Transverse colon (tissue), 4 donors: ENCODE results near the gene OR51L1. TPM values are rescaled to one million over a fixed set of nuclear protein-coding genes. Genes with fewer than 3 reads are reported as not detected.

Experiments used
- DNase-seq: peaks from one replicate; pipeline ENCODE4 v3.0.0-alpha.2; 2019
- H3K27ac ChIP-seq, 4 donors: fragments of 200-600 bp; sonication (generic); 2 replicates each; pipeline ENCODE4 v1.5.1; 2016 to 2018; ENCODE audit warnings: inconsistent platforms in 4 of 4
- H3K27me3 ChIP-seq: fragments of 200-600 bp; sonication (generic); 2 replicates; pipeline ENCODE4 v1.5.1; 2017; ENCODE audit warnings: inconsistent platforms
- H3K36me3 ChIP-seq, 4 donors: fragments of 200-600 bp; sonication (generic); 2 replicates each; pipeline ENCODE4 v1.5.1; 2017 to 2019; ENCODE audit warnings: inconsistent platforms in 4 of 4
- H3K4me1 ChIP-seq, 4 donors: fragments of 200-600 bp; sonication (generic); 2 replicates each; pipeline ENCODE4 v1.5.1; 2017 to 2020; ENCODE audit warnings: inconsistent platforms in 4 of 4
- H3K4me3 ChIP-seq, 4 donors: fragments of 200-600 bp; sonication (generic); 1 replicate in 1 of 4; 2 replicates in 3 of 4; pipeline versions ENCODE4 v1.5.1 to v1.6.1; 2017 to 2019; ENCODE audit warnings: inconsistent platforms in 4 of 4
- H3K9me3 ChIP-seq, 2 donors: fragments of 200-600 bp; sonication (generic); 2 replicates each; pipeline ENCODE4 v1.5.1; 2017 to 2019; ENCODE audit warnings: inconsistent platforms in 2 of 2
- EP300 ChIP-seq: sonication (generic); formaldehyde crosslinking; IDR thresholded peaks from one replicate; pipeline ENCODE4 v1.6.1; 2017; ENCODE audit warnings: antibody characterized with exemption, low read depth
- POLR2A ChIP-seq: fragments of 450-650 bp; IDR thresholded peaks from one replicate; pipeline ENCODE4 v1.6.1; 2016; ENCODE audit warnings: antibody characterized with exemption, mild to moderate bottlenecking, moderate library complexity
- POLR2AphosphoS5 ChIP-seq, 3 donors: sonication (generic); formaldehyde crosslinking; IDR thresholded peaks; one replicate each; pipeline ENCODE4 v1.6.1; 2016; ENCODE audit warnings: antibody characterized with exemption in 3 of 3
- WGBS, 2 donors: methylation state at CpG; one replicate each; pipeline ENCODE4 v1.1.5; 2018; ENCODE audit warnings: low coverage in 1 of 2; 5-methylcytosine and 5-hydroxymethylcytosine counted together
- in situ Hi-C, 4 donors: fragments of 200-750 bp; cut with MboI; loops; one replicate each; pipeline versions ENCODE4 v1.15.0 to v1.15.1; 2017; ENCODE audit warnings: low sequenced_read_pairs in 3 of 4, low pct_ligation_motif_present in 1 of 4, low pct_unique_long_range_greater_than_20kb in 1 of 4
- intact Hi-C: fragments of 100-400 bp; cut with DNase I; formaldehyde crosslinking; loops from one replicate; pipeline ENCODE4 v1.15.1; 2023; ENCODE audit warnings: low total_unique reads
- total RNA-seq, 4 donors: library from RNA; depleted of rRNA; stranded (reverse); fragments of >200 nt; gene quantifications; one replicate each; pipeline ENCODE4 v1.1.0, GENCODE V29; 2016
- TF ChIP-seq, protein P1 (sequence below), 5 experiments: fragments of 200-600 bp in 3 of 5; fragments of 450-650 bp in 2 of 5; sonication (generic) in 3 of 5; IDR thresholded peaks; 1 replicate in 2 of 5; 2 replicates in 3 of 5; pipeline ENCODE4 v1.5.1; 2016 to 2017; ENCODE audit warnings: antibody characterized with exemption in 5 of 5, inconsistent platforms in 3 of 5, mild to moderate bottlenecking in 2 of 5, moderate library complexity in 1 of 5

Gene OR51L1
- total RNA-seq, 4 donors from 2014 or later, result not detected

DNA sequence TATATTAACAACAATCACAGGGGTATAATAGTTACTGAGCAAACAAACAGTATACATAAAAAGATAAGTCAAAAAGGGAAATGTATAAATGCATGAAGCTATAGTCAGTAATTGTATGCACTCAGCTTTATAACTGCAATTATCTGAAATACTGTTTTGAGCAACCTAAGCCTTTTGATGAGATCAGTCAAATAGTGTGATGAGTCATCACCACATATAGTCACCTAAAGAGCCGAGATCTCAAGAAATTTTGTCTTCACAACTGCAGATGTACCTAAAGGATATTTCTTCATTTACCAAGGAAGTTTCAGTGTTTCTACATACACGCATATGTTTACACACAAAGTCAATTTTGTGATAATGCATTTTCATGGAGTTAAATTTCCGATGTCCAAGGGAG is 33.8 kb upstream of the OR51L1 start:
- Histone ChIP-seq H3K4me3 (no peak overlapping the region), H3K36me3 (no peaks in the 10 kb centered on the region), H3K27ac (no peak overlapping the region), H3K9me3 (no peaks in the 10 kb centered on the region), H3K27me3 (no peaks in the 10 kb centered on the region), H3K4me1 (no peaks in the 10 kb centered on the region)
- WGBS, 2 donors, result 47 to 57% methylated on average over 3 of the region's 3 CpGs
- in situ Hi-C loops (no loop called here), intact Hi-C loops (no loop called here)
- no peak for TF ChIP-seq POLR2AphosphoS5 (IDR thresholded peaks at IDR 0.05)
- TF ChIP-seq EP300, result no peak
- TF ChIP-seq, protein P1, sequence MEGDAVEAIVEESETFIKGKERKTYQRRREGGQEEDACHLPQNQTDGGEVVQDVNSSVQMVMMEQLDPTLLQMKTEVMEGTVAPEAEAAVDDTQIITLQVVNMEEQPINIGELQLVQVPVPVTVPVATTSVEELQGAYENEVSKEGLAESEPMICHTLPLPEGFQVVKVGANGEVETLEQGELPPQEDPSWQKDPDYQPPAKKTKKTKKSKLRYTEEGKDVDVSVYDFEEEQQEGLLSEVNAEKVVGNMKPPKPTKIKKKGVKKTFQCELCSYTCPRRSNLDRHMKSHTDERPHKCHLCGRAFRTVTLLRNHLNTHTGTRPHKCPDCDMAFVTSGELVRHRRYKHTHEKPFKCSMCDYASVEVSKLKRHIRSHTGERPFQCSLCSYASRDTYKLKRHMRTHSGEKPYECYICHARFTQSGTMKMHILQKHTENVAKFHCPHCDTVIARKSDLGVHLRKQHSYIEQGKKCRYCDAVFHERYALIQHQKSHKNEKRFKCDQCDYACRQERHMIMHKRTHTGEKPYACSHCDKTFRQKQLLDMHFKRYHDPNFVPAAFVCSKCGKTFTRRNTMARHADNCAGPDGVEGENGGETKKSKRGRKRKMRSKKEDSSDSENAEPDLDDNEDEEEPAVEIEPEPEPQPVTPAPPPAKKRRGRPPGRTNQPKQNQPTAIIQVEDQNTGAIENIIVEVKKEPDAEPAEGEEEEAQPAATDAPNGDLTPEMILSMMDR (IDR thresholded peaks at IDR 0.05), result no peak
- TF ChIP-seq POLR2A, result no peak
- no peak for DNase-seq

DNA sequence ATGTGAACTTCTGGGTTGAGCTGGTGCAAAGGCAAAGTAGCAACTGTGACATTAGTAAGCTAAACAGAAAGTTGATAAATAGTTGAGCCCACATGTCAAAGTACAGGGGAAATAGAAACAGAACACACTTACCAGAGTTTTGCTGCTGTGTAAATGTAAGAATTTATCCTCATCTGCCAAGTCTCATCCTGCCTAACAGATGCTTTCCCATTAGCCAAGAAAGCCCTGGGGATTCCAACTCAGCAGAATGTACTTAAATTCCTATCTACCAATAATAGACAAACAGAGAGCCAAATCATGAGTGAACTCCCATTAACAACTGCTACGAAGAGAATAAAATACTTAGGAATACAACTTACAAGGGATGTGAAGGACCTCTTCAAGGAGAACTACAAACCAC is 31.8 kb upstream of the OR51L1 start:
- Histone ChIP-seq H3K9me3 (no peaks in the 10 kb centered on the region), H3K4me3 (no peak overlapping the region), H3K27ac (no peak overlapping the region), H3K27me3 (no peaks in the 10 kb centered on the region), H3K4me1 (no peaks in the 10 kb centered on the region), H3K36me3 (no peaks in the 10 kb centered on the region)
- TF ChIP-seq POLR2AphosphoS5 (IDR thresholded peaks at IDR 0.05), result no peak
- TF ChIP-seq, protein P1 (IDR thresholded peaks at IDR 0.05), result no peak
- TF ChIP-seq EP300, result no peak
- no peak for TF ChIP-seq POLR2A
- intact Hi-C loops (no loop called here), in situ Hi-C loops (no loop called here)
- no peak for DNase-seq
- 73% methylated on average over 1 of the region's 1 CpG; no CpG with 5 or more reads in 1 of the 2 donors for WGBS, 2 donors

DNA sequence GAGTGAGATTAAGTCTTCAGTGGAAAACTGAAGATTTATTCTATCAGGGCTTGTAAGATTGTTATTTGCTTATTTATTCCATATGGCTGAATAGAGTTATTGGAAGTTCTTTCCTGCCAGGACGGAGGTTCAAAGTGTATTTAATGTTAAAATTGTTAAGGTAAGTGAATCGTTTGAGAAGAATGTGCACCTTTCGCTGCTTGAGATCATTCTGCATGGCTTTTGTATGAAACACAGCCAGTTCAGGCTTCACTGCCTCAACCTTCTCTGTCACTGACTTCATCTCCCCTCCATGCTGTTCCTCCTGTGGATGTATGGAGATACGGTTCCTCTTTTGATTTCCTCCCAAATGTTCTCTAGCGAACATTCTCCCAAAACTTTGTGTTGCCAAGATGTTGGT is 19.2 kb upstream of the OR51L1 start:
- Histone ChIP-seq H3K27ac (no peak overlapping the region), H3K4me1 (no peaks in the 10 kb centered on the region), H3K9me3 (no peaks in the 10 kb centered on the region), H3K36me3 (no peaks in the 10 kb centered on the region), H3K4me3 (no peak overlapping the region), H3K27me3 (no peaks in the 10 kb centered on the region)
- DNase-seq, result no peak
- intact Hi-C loops (no loop called here), in situ Hi-C loops (no loop called here)
- TF ChIP-seq, protein P1 (IDR thresholded peaks at IDR 0.05), result no peak
- TF ChIP-seq POLR2A, result no peak
- TF ChIP-seq EP300, result no peak
- no peak for TF ChIP-seq POLR2AphosphoS5 (IDR thresholded peaks at IDR 0.05)
- 77 to 82% methylated on average over 5 of the region's 5 CpGs for WGBS, 2 donors

DNA sequence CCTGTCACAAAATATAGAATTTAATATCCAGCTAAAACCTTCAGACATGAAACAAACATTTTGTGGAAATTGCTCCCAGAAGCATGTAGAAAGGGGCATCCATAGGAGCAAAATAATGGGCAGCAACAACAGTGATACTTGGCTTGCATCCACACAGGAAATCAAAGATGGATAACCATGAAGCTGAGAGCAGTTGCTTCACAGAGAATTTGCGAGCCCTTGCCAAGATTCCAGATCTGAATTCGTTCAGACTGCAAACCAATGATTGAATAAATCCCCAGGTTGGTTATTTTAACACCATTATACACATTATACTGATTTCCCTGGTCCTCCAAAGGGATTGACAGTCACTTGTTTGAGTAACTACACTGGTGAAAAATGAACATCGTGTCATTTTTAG is 15.6 kb upstream of the OR51L1 start:
- Histone ChIP-seq H3K36me3 (no peaks in the 10 kb centered on the region), H3K4me1 (no peaks in the 10 kb centered on the region), H3K4me3 (no peak overlapping the region), H3K27ac (no peak overlapping the region), H3K27me3 (no peaks in the 10 kb centered on the region), H3K9me3 (no peaks in the 10 kb centered on the region)
- WGBS, 2 donors, result 51 to 56% methylated on average over 2 to 3 of the region's 3 CpGs
- DNase-seq, result no peak
- in situ Hi-C loops, result no loop called here
- TF ChIP-seq EP300 (no peak), POLR2AphosphoS5 (IDR thresholded peaks at IDR 0.05) (no peak), POLR2A (no peak)
- TF ChIP-seq, protein P1 (IDR thresholded peaks at IDR 0.05), result no peak
- intact Hi-C loops, result no loop called here
